ENCODE data around the gene DECR2.

DNA sequence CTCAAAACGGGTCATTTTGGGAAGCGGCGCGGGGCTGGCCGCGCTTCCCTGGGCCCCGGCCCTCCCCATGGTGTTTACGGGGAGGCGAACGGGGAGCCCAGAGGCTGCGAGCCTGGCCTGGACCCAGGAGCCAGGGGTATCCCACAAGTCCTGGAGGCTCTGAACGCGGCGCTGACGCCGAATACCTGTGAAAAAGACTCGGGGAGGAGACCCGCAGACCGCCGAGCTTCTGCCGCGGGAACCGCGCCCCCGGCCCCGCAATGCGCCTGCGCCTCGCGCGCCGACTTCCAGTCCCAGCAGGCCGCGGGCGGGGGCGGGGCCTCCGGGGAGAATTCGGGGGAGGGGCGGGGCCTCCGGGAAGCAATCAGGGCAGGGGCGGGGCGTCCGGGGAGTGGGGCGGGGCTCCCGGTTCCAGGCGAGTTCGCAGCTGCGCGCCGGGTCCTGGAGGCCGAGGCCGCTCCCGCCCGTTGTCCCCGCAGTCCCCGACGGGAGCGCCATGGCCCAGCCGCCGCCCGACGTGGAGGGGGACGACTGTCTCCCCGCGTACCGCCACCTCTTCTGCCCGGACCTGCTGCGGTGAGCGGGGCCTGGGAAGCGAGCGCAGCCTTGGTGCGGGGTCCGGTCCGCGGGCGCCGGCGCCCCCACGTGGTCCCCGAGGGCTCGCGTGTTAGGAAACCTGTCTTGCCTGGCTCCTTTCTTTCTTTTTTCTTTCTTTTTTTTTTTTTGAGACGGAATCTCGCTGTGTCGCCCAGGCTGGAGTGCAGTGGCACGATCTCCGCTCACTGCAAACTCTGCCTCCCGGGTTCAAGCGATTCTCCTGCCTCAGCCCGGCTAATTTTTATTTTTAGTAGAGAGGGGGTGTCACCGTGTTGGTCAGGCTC is at the start of gene DECR2:
- TF ChIP-seq ZFP3 (CRISPR knock-in tag; IDR thresholded peaks at IDR 0.05): no peak
- no peak for TF ChIP-seq OSR1 (CRISPR knock-in tag; IDR thresholded peaks at IDR 0.05)
- no peak for TF ChIP-seq TOX (CRISPR knock-in tag; IDR thresholded peaks at IDR 0.05; ENCODE audit: borderline replicate concordance)
- no peak for TF ChIP-seq ISL1 (CRISPR knock-in tag; IDR thresholded peaks at IDR 0.05)
- no peak for TF ChIP-seq TCF4 (CRISPR knock-in tag; IDR thresholded peaks at IDR 0.05; ENCODE audit: borderline replicate concordance)
- TF ChIP-seq, protein P1, sequence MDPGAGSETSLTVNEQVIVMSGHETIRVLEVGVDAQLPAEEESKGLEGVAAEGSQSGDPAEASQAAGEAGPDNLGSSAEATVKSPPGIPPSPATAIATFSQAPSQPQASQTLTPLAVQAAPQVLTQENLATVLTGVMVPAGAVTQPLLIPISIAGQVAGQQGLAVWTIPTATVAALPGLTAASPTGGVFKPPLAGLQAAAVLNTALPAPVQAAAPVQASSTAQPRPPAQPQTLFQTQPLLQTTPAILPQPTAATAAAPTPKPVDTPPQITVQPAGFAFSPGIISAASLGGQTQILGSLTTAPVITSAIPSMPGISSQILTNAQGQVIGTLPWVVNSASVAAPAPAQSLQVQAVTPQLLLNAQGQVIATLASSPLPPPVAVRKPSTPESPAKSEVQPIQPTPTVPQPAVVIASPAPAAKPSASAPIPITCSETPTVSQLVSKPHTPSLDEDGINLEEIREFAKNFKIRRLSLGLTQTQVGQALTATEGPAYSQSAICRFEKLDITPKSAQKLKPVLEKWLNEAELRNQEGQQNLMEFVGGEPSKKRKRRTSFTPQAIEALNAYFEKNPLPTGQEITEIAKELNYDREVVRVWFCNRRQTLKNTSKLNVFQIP (CRISPR knock-in tag; IDR thresholded peaks at IDR 0.05; ENCODE audit: borderline replicate concordance, low read depth): no peak
- TF ChIP-seq, protein P2, sequence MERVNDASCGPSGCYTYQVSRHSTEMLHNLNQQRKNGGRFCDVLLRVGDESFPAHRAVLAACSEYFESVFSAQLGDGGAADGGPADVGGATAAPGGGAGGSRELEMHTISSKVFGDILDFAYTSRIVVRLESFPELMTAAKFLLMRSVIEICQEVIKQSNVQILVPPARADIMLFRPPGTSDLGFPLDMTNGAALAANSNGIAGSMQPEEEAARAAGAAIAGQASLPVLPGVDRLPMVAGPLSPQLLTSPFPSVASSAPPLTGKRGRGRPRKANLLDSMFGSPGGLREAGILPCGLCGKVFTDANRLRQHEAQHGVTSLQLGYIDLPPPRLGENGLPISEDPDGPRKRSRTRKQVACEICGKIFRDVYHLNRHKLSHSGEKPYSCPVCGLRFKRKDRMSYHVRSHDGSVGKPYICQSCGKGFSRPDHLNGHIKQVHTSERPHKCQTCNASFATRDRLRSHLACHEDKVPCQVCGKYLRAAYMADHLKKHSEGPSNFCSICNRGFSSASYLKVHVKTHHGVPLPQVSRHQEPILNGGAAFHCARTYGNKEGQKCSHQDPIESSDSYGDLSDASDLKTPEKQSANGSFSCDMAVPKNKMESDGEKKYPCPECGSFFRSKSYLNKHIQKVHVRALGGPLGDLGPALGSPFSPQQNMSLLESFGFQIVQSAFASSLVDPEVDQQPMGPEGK (CRISPR knock-in tag; IDR thresholded peaks at IDR 0.05; ENCODE audit: borderline replicate concordance): no peak
- no peak for TF ChIP-seq RARB (CRISPR knock-in tag; IDR thresholded peaks at IDR 0.05)

Data from SK-N-SH treated with all-trans-retinoic acid at 6 μM for 48 hours (cell line).